ENCODE results near the gene GRIN3A.

DNA sequence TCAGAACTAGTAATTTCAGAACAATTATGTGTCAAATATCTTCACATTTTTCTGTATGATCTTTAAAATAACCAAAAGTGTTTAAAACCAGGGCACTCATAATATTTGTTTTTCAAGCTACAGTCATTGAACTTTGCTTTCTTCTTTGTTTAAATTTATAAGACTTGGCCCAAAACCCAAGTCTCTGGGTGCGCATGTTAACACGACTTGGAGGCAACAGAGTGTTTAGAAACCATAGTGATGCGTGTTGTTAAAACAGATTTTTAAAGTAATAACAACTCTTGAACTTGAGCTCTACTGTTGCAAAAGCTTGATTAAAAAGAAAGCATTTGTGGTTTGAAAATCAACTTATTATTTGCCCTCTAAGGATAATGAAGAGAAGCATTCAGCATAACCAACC, 26.0 kb upstream of the GRIN3A start:
- TF ChIP-seq, protein P1, sequence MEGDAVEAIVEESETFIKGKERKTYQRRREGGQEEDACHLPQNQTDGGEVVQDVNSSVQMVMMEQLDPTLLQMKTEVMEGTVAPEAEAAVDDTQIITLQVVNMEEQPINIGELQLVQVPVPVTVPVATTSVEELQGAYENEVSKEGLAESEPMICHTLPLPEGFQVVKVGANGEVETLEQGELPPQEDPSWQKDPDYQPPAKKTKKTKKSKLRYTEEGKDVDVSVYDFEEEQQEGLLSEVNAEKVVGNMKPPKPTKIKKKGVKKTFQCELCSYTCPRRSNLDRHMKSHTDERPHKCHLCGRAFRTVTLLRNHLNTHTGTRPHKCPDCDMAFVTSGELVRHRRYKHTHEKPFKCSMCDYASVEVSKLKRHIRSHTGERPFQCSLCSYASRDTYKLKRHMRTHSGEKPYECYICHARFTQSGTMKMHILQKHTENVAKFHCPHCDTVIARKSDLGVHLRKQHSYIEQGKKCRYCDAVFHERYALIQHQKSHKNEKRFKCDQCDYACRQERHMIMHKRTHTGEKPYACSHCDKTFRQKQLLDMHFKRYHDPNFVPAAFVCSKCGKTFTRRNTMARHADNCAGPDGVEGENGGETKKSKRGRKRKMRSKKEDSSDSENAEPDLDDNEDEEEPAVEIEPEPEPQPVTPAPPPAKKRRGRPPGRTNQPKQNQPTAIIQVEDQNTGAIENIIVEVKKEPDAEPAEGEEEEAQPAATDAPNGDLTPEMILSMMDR (IDR thresholded peaks at IDR 0.05), result no peak
- TF ChIP-seq POLR2A (IDR thresholded peaks at IDR 0.05) (no peak), EP300 (IDR thresholded peaks at IDR 0.05) (no peak)
